HepG2 (cell line): ENCODE results near the gene TH. TPM values are rescaled to one million over a fixed set of nuclear protein-coding genes. Genes with fewer than 3 reads are reported as not detected.

ENCODE experiments used
- CEBPB ChIP-seq: IDR thresholded peaks from 2 replicates; pipeline ENCODE4 v1.6.1; 2011; ENCODE audit warnings: low read depth, low read length, improper control_type of control experiment, borderline replicate concordance
- CSRNP1 ChIP-seq: sonication (generic); formaldehyde crosslinking; IDR thresholded peaks from 2 replicates; pipeline ENCODE4 v1.8.1; 2023; ENCODE audit warnings: mild to moderate bottlenecking, missing genetic modification reagents
- EP300 ChIP-seq, 3 experiments: sonication (generic) in 1 of 3; formaldehyde crosslinking in 1 of 3; IDR thresholded peaks; 2 replicates each; pipeline versions ENCODE4 v1.5.1 to v1.6.1; 2011 to 2020; ENCODE audit warnings: low read depth in 2 of 3, low read length in 2 of 3, borderline replicate concordance in 1 of 3, improper control_type of control experiment in 1 of 3, mild to moderate bottlenecking in 1 of 3, missing genetic modification reagents in 1 of 3, moderate library complexity in 1 of 3
- HOXD1 ChIP-seq: sonication (generic); formaldehyde crosslinking; IDR thresholded peaks from 2 replicates; pipeline ENCODE4 v1.5.0; 2020; ENCODE audit warnings: missing genetic modification reagents
- MXD1 ChIP-seq: sonication (generic); formaldehyde crosslinking; IDR thresholded peaks from 2 replicates; pipeline ENCODE4 v1.4.0; 2020; ENCODE audit warnings: mild to moderate bottlenecking, missing genetic modification reagents
- RARA ChIP-seq: IDR thresholded peaks from 2 replicates; pipeline ENCODE4 v1.6.1; 2016; ENCODE audit warnings: missing genetic modification reagents, missing compliant biosample characterization
- RXRA ChIP-seq: sonication (generic); formaldehyde crosslinking; IDR thresholded peaks from 2 replicates; pipeline ENCODE4 v1.5.1; 2020; ENCODE audit warnings: missing genetic modification reagents
- TBP ChIP-seq: sonication (generic); formaldehyde crosslinking; IDR thresholded peaks from 2 replicates; pipeline ENCODE4 v1.5.0; 2020; ENCODE audit warnings: missing genetic modification reagents
- ZBTB33 ChIP-seq: sonication (generic); formaldehyde crosslinking; IDR thresholded peaks from 2 replicates; pipeline ENCODE4 v1.4.0; 2020; ENCODE audit warnings: missing genetic modification reagents
- ZFP91 ChIP-seq: sonication (generic); formaldehyde crosslinking; IDR thresholded peaks from 2 replicates; pipeline ENCODE4 v1.9.0; 2022; ENCODE audit warnings: missing genetic modification reagents, mild to moderate bottlenecking, borderline replicate concordance
- ZFY ChIP-seq: sonication (generic); formaldehyde crosslinking; IDR thresholded peaks from 2 replicates; pipeline ENCODE4 v1.4.0; 2020; ENCODE audit warnings: missing genetic modification reagents
- ZNF143 ChIP-seq: sonication (generic); formaldehyde crosslinking; IDR thresholded peaks from 2 replicates; pipeline ENCODE4 v1.4.0; 2020; ENCODE audit warnings: missing genetic modification reagents
- ZNF687 ChIP-seq: sonication (generic); formaldehyde crosslinking; IDR thresholded peaks from 2 replicates; pipeline ENCODE4 v1.5.1; 2020; ENCODE audit warnings: mild to moderate bottlenecking, missing genetic modification reagents, moderate library complexity
- polyA plus RNA-seq, 8 experiments: library from polyadenylated mRNA; depleted of rRNA in 3 of 8; stranded (reverse) in 7 of 8; unstranded in 1 of 8; fragments of >200 nt; fragmentation: Illumina TruSeq in 4 of 8; extraction: Trizol in 4 of 8; gene quantifications; 2 replicates each; pipeline versions ENCODE4 v1.2.1 to v1.2.3, GENCODE V29; 2011 to 2016; ENCODE audit warnings: low read depth in 4 of 8, missing spikeins in 1 of 8, mixed read lengths in 1 of 8; ENCODE audit not compliant: insufficient read depth in 1 of 8
- total RNA-seq, 5 experiments: library from RNA; depleted of rRNA; stranded (reverse); fragments of >200 nt; fragmentation: Illumina TruSeq; extraction: Trizol; gene quantifications; 2 replicates each; pipeline ENCODE4 v1.2.3, GENCODE V29; 2016; ENCODE audit warnings: low read depth in 1 of 5

Gene TH
- total and polyA plus RNA-seq, 2 of the 13 experiments (the other 11 are each of a cell fraction or from before 2014, with no cell fraction given), result 0.36 TPM; not detected in 1

- TF ChIP-seq ZBTB33 (CRISPR knock-in tag) (0 out of 2 replicates have a peak, but pooled peaks have one; percentile 3), ZNF687 (CRISPR knock-in tag) (peak; percentile 90), EP300 (IDR thresholded peaks at IDR 0.05; ENCODE audit: low read depth in 2 of 2, low read length in 2 of 2) (0 out of 4 replicates have a peak, but pooled peaks of 1 of the 2 experiments have one; percentile 21), EP300 (CRISPR knock-in tag; IDR thresholded peaks at IDR 0.05; ENCODE audit: borderline replicate concordance) (no peak), MXD1 (CRISPR knock-in tag) (0 out of 2 replicates have a peak, but pooled peaks have one; percentile 40), ZFY (CRISPR knock-in tag) (peak; percentile 71), RARA (CRISPR knock-in tag) (peak; percentile 40), TBP (no peak), CEBPB (no peak), ZNF143 (peak; percentile 14; the same call in 1 of the 2 replicates), CSRNP1 (CRISPR knock-in tag) (peak; percentile 57; the same call in 1 of the 2 replicates), HOXD1 (CRISPR knock-in tag) (0 out of 2 replicates have a peak, but pooled peaks have one; percentile 26), ZFP91 (CRISPR knock-in tag) (peak; percentile 62; the same call in 1 of the 2 replicates), RXRA (peak; percentile 69; the same call in 1 of the 2 replicates)
Observed at GRCh38 chr11:2212411-2213251, 41.0 kb upstream of the TH start (continued).
